SU-DHL-6 (cell line): ENCODE measurements around the gene NR4A3.

Source experiments
- H2AFZ ChIP-seq: fragments of 200-600 bp; sonication (generic); 2 replicates; pipeline ENCODE4 v1.6.1; 2014; ENCODE audit warnings: low read depth, mild to moderate bottlenecking, moderate library complexity, mixed read lengths, antibody characterized with exemption, low read length; ENCODE audit not compliant: severe bottlenecking
- H3F3A ChIP-seq: fragments of 200-600 bp; shearing (Covaris generic); 2 replicates; pipeline ENCODE4 v1.6.0; 2016; ENCODE audit warnings: antibody characterized with exemption, mild to moderate bottlenecking; ENCODE audit not compliant: insufficient read depth
- H3K27ac ChIP-seq: fragments of 200-600 bp; sonication (generic); 2 replicates; pipeline ENCODE4 v1.5.1; 2016; ENCODE audit warnings: low read depth, mild to moderate bottlenecking, low read length, moderate library complexity, mixed read lengths
- H3K27me3 ChIP-seq: fragments of 200-600 bp; sonication (generic), shearing (Covaris generic); 2 replicates; pipeline ENCODE4 v1.6.0; 2014; ENCODE audit warnings: mild to moderate bottlenecking, low read length
- H3K36me3 ChIP-seq: fragments of 200-600 bp; sonication (generic); 2 replicates; pipeline ENCODE4 v1.6.1; 2014; ENCODE audit warnings: mild to moderate bottlenecking, low read length, mixed read lengths
- H3K4me2 ChIP-seq: fragments of 300-600, 200-600 bp; shearing (Covaris generic), sonication (generic); 2 replicates; pipeline ENCODE4 v1.6.0; 2014; ENCODE audit warnings: low read length, low read depth, mild to moderate bottlenecking; ENCODE audit not compliant: poor library complexity, severe bottlenecking
- H3K4me3 ChIP-seq: fragments of 200-600 bp; sonication (generic); 2 replicates; pipeline ENCODE4 v1.5.1; 2014; ENCODE audit warnings: antibody characterized with exemption, low read length, mild to moderate bottlenecking, mixed read lengths; ENCODE audit not compliant: insufficient read depth, poor library complexity, severe bottlenecking
- H3K79me2 ChIP-seq: fragments of 200-600 bp; sonication (generic); 2 replicates; pipeline ENCODE4 v1.6.1; 2014; ENCODE audit warnings: mild to moderate bottlenecking, low read length, moderate library complexity; ENCODE audit not compliant: insufficient read depth
- H3K9ac ChIP-seq: fragments of 200-600 bp; sonication (generic); 2 replicates; pipeline ENCODE4 v1.7.0; 2014; ENCODE audit warnings: mild to moderate bottlenecking, low read length
- H3K9me2 ChIP-seq: fragments of 200-600 bp; sonication (generic); replicated peaks from 2 replicates; pipeline ENCODE4 v1.6.1; 2014; ENCODE audit warnings: low read length; ENCODE audit not compliant: insufficient read depth
- H3K9me3 ChIP-seq: fragments of 200-600 bp; sonication (generic); 2 replicates; pipeline ENCODE4 v1.6.1; 2014; ENCODE audit warnings: low read length, mixed read lengths; ENCODE audit not compliant: insufficient read depth
- H4K20me1 ChIP-seq: fragments of 200-600 bp; sonication (generic); 2 replicates; pipeline ENCODE4 v1.6.1; 2014; ENCODE audit warnings: low read depth, mild to moderate bottlenecking, antibody characterized with exemption, low read length, moderate library complexity, mixed read lengths
- EZH2phosphoT487 ChIP-seq: fragments of 200-600 bp; sonication (generic), shearing (Covaris generic); conservative IDR thresholded peaks from 2 replicates; pipeline ENCODE4 v1.6.1; 2018; ENCODE audit warnings: mild to moderate bottlenecking, antibody characterized with exemption, low read length, moderate library complexity, mixed read lengths
- TF ChIP-seq, protein P1 (sequence below): fragments of 200-600 bp; sonication (generic); IDR thresholded peaks from one replicate; pipeline ENCODE4 v1.5.1; 2017; ENCODE audit warnings: antibody characterized with exemption, mild to moderate bottlenecking, low read length, moderate library complexity; ENCODE audit not compliant: insufficient read depth, poor library complexity, severe bottlenecking

Gene NR4A3

DNA sequence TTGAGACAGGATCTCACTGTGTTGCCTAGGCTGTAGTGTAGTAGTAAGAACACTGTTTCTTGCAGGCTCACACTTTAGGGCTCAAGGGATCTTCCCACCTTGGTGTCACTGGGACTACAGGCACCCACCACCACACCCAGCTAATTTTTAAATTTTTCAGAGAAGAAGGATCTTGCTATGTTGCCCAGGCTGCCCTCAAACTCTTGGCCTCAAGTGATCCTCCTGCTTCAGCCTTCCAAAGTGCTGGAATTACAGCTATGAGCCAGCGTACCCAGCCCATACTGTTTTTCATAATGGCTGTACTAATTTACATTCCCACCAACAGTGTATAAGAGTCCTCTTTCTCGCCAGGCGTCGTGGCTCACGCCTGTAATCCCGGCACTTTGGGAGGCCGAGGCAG is 89.9 kb downstream of the NR4A3 start:
- no peaks in the 10 kb centered on the region for H3K36me3 ChIP-seq
- no peak overlapping the region for H3K4me2 ChIP-seq
- H3K9me2 ChIP-seq, result no peaks in the 10 kb centered on the region
- no peak overlapping the region for H2AFZ ChIP-seq
- no peaks in the 10 kb centered on the region for H4K20me1 ChIP-seq
- H3K27me3 ChIP-seq, result no peaks in the 10 kb centered on the region
- H3K4me3 ChIP-seq, result no peak overlapping the region
- H3K9me3 ChIP-seq, result no peaks in the 10 kb centered on the region
- no peaks in the 10 kb centered on the region for H3K79me2 ChIP-seq
- H3K27ac ChIP-seq, result no peak overlapping the region
- no peak overlapping the region for H3K9ac ChIP-seq
- H3F3A ChIP-seq, result no peaks in the 10 kb centered on the region
- TF ChIP-seq EZH2phosphoT487, result no peak
- TF ChIP-seq, protein P1, sequence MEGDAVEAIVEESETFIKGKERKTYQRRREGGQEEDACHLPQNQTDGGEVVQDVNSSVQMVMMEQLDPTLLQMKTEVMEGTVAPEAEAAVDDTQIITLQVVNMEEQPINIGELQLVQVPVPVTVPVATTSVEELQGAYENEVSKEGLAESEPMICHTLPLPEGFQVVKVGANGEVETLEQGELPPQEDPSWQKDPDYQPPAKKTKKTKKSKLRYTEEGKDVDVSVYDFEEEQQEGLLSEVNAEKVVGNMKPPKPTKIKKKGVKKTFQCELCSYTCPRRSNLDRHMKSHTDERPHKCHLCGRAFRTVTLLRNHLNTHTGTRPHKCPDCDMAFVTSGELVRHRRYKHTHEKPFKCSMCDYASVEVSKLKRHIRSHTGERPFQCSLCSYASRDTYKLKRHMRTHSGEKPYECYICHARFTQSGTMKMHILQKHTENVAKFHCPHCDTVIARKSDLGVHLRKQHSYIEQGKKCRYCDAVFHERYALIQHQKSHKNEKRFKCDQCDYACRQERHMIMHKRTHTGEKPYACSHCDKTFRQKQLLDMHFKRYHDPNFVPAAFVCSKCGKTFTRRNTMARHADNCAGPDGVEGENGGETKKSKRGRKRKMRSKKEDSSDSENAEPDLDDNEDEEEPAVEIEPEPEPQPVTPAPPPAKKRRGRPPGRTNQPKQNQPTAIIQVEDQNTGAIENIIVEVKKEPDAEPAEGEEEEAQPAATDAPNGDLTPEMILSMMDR, result no peak
